ENCODE measurements around the gene KIAA1755.

DNA sequence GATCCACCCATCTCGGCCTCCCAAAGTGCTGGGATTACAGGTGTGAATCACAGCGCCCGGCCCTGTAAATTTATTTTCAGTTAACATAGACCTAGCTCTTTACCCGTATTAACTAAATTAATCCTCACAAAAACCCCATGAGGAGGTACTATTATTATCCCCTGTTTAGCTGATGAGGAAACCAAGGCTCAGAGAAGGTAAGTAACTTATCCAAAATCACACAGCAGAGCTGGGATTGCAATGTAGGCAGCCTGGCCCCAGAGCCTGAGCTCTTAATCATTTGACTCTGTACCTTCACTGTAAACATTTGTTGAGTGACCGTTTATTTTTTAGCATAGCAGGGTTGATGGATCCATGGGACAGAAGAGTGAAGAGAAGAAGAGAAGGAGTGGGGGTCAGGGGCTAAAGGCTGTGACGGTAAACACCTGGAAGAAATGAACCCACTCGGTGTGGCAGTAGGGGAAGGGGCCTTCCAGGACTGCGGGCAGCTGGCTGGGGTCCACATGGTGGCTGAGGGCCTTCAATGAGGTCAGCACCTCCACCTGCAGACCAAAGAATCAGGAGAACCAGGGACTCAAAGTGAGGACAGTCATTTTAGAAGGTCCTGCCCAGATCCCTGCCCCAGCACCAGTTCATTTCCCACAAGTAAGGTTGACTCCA is 35.2 kb downstream of the KIAA1755 start:
- TF ChIP-seq, protein P1, sequence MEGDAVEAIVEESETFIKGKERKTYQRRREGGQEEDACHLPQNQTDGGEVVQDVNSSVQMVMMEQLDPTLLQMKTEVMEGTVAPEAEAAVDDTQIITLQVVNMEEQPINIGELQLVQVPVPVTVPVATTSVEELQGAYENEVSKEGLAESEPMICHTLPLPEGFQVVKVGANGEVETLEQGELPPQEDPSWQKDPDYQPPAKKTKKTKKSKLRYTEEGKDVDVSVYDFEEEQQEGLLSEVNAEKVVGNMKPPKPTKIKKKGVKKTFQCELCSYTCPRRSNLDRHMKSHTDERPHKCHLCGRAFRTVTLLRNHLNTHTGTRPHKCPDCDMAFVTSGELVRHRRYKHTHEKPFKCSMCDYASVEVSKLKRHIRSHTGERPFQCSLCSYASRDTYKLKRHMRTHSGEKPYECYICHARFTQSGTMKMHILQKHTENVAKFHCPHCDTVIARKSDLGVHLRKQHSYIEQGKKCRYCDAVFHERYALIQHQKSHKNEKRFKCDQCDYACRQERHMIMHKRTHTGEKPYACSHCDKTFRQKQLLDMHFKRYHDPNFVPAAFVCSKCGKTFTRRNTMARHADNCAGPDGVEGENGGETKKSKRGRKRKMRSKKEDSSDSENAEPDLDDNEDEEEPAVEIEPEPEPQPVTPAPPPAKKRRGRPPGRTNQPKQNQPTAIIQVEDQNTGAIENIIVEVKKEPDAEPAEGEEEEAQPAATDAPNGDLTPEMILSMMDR (conservative IDR thresholded peaks at IDR 0.05; ENCODE audit: low read depth, low read length), result no peak
- no peak for TF ChIP-seq EZH2 (IDR thresholded peaks at IDR 0.05; ENCODE audit: low read length, unreplicated experiment)

Measured in PC-3 (cell line).